K562 (cell line): ENCODE measurements around the gene ELOVL4. TPM values are rescaled to one million over a fixed set of nuclear protein-coding genes. Genes with fewer than 3 reads are reported as not detected.

Experiments used
- ATAC-seq: fragments of 200-7000 bp; cut with Tn5 transposase; 3 replicates; pipeline ENCODE4 v1.9.1; 2020; ENCODE audit warnings: moderate library complexity
- BruUV-seq: library from RNA; stranded (reverse); fragments of 400-500 nt; replicated peaks from 2 replicates; lab custom pipeline; 2021; lab: Mats Ljungman, UMichigan
- CTCF ChIA-PET: fragments of 300-600 bp; formaldehyde crosslinking; extraction: SDS; loops from one replicate; lab custom pipeline; 2021; ENCODE audit warnings: low intra/inter-chr PET ratio; lab: Yijun Ruan, JAX
- POLR2A ChIA-PET: fragments of 300-600, 350-650 bp; sonication (Branson Sonifier 250); formaldehyde crosslinking; extraction: SDS; loops from one replicate; lab custom pipeline; 2021; ENCODE audit warnings: antibody characterized with exemption, inconsistent platforms; lab: Yijun Ruan, JAX
- DNase-seq, 4 experiments: peaks; one replicate each; pipeline versions ENCODE4 v3.0.0 to v3.0.0-alpha.2; 2011 to 2018; ENCODE audit warnings: low spot score in 3 of 4, mixed read lengths in 3 of 4; ENCODE audit errors: extremely low read depth in 1 of 4
- FAIRE-seq: peaks from 2 replicates; lab custom pipeline; 2011; peaks lifted over from hg19 to GRCh38; lab: Jason Lieb, UNC
- H2AFZ ChIP-seq: 2 replicates; pipeline ENCODE4 v1.6.0; 2011; ENCODE audit warnings: low read depth, low read length, control low read depth, inconsistent platforms
- H3K27ac ChIP-seq: fragments of 200-600 bp; 3 replicates; pipeline ENCODE4 v1.8.0; 2011; ENCODE audit warnings: low read depth, mild to moderate bottlenecking, control low read depth, inconsistent platforms, low read length, moderate library complexity, mixed read lengths; ENCODE audit errors: extremely low read depth
- H3K27me3 ChIP-seq, 2 experiments: fragments of 300-600 bp in 1 of 2; 2 replicates in 1 of 2; 3 replicates in 1 of 2; pipeline versions ENCODE4 v1.6.0 to v1.8.0; 2011; ENCODE audit warnings: inconsistent platforms in 2 of 2, low read length in 2 of 2, mild to moderate bottlenecking in 1 of 2, mixed read lengths in 1 of 2, moderate library complexity in 1 of 2; ENCODE audit not compliant: control insufficient read depth in 2 of 2, insufficient read depth in 2 of 2
- H3K36me3 ChIP-seq: fragments of 300-600 bp; 3 replicates; pipeline ENCODE4 v1.8.0; 2011; ENCODE audit warnings: mild to moderate bottlenecking, low read length, inconsistent platforms; ENCODE audit not compliant: control insufficient read depth, insufficient read depth
- H3K4me1 ChIP-seq, 2 experiments: fragments of 200-600 bp in 1 of 2; replicated peaks in 1 of 2; 2 replicates in 1 of 2; 3 replicates in 1 of 2; pipeline versions ENCODE4 v1.5.1 to v1.8.0; 2011; ENCODE audit warnings: inconsistent platforms in 2 of 2, low read length in 2 of 2, mild to moderate bottlenecking in 1 of 2, mixed read lengths in 1 of 2, moderate library complexity in 1 of 2; ENCODE audit not compliant: control insufficient read depth in 2 of 2, insufficient read depth in 2 of 2
- H3K4me2 ChIP-seq: 2 replicates; pipeline ENCODE4 v1.6.1; 2011; ENCODE audit warnings: low read length, control low read depth, inconsistent platforms, mixed read lengths; ENCODE audit not compliant: insufficient read depth
- H3K4me3 ChIP-seq: fragments of 200-600 bp; sonication (generic), shearing (Covaris generic); 2 replicates; pipeline ENCODE4 v1.5.1; 2016; ENCODE audit warnings: control low read depth, inconsistent platforms
- H3K79me2 ChIP-seq: fragments of 200-600 bp; 3 replicates; pipeline ENCODE4 v1.8.0; 2011; ENCODE audit warnings: low read length, inconsistent platforms; ENCODE audit not compliant: control insufficient read depth, insufficient read depth
- H3K9ac ChIP-seq, 2 experiments: 2 replicates each; pipeline versions ENCODE4 v1.6.0 to v1.6.1; 2011; ENCODE audit warnings: low read depth in 2 of 2, low read length in 2 of 2, control low read depth in 1 of 2, inconsistent platforms in 1 of 2, mild to moderate bottlenecking in 1 of 2, mixed read lengths in 1 of 2; ENCODE audit not compliant: insufficient read depth in 1 of 2
- H3K9me1 ChIP-seq: one replicate; pipeline ENCODE4 v1.6.0; 2011; ENCODE audit warnings: inconsistent platforms, mild to moderate bottlenecking, low read length, moderate library complexity; ENCODE audit not compliant: control insufficient read depth, insufficient read depth
- H3K9me3 ChIP-seq: replicated peaks from 2 replicates; pipeline ENCODE4 v1.5.1; 2011; ENCODE audit warnings: low read depth, low read length, inconsistent platforms; ENCODE audit not compliant: control insufficient read depth, insufficient read depth
- H4K20me1 ChIP-seq: replicated peaks from 2 replicates; pipeline ENCODE4 v1.6.1; 2011; ENCODE audit warnings: low read length, inconsistent platforms, mixed read lengths; ENCODE audit not compliant: control insufficient read depth, insufficient read depth
- SRF ChIP-seq, 2 experiments: fragments of 250-450, 450-650 bp in 1 of 2; sonication (Bioruptor Pico) in 1 of 2; sonication (generic) in 1 of 2; formaldehyde crosslinking; IDR thresholded peaks; 2 replicates each; pipeline versions ENCODE4 v1.5.0 to v1.5.1; 2020 to 2022; ENCODE audit warnings: mild to moderate bottlenecking in 1 of 2, missing genetic modification reagents in 1 of 2
- TOE1 ChIP-seq, 2 experiments: fragments of 450-650 bp in 1 of 2; sonication (generic) in 1 of 2; formaldehyde crosslinking in 1 of 2; IDR thresholded peaks; 2 replicates each; pipeline versions ENCODE4 v1.7.1 to v1.8.0; 2016 to 2022; ENCODE audit warnings: borderline replicate concordance in 2 of 2, mild to moderate bottlenecking in 2 of 2, antibody characterized with exemption in 1 of 2, inconsistent platforms in 1 of 2, low read depth in 1 of 2, missing genetic modification reagents in 1 of 2, moderate library complexity in 1 of 2
- ZBTB17 ChIP-seq: fragments of 450-650 bp; formaldehyde crosslinking; IDR thresholded peaks from 2 replicates; pipeline ENCODE4 v1.4.0; 2020; ENCODE audit warnings: mild to moderate bottlenecking
- ZKSCAN1 ChIP-seq: fragments of 150-350 bp; IDR thresholded peaks from 2 replicates; pipeline ENCODE4 v1.6.1; 2016; ENCODE audit warnings: low read depth, low read length
- WGBS: fragments of 100-300 bp; shearing (Covaris generic); methylation state at CpG from one replicate; pipeline ENCODE4 v1.1.6; 2016; ENCODE audit warnings: low coverage, mixed read lengths; ENCODE audit not compliant: insufficient coverage; ENCODE audit errors: missing lambda C conversion rate; 5-methylcytosine and 5-hydroxymethylcytosine counted together
- in situ Hi-C: fragments of 300-500 bp; cut with MboI; formaldehyde crosslinking; loops from 4 replicates; pipeline ENCODE4 v1.15.0; 2018; ENCODE audit warnings: inconsistent platforms, mixed read lengths
- intact Hi-C: fragments of 100-400 bp; cut with micrococcal nuclease; formaldehyde crosslinking; loops from 2 replicates; pipeline ENCODE4 v1.14.2; 2022
- polyA plus RNA-seq, 8 experiments: library from polyadenylated mRNA; depleted of rRNA in 4 of 8; stranded (reverse) in 5 of 8; unstranded in 3 of 8; fragments of >200 nt; fragmentation: Nextera tagmentation in 2 of 8; fragmentation: Illumina TruSeq in 1 of 8; extraction: Ambion mirVana in 2 of 8; extraction: Trizol in 1 of 8; gene quantifications; 2 replicates each; pipeline versions ENCODE4 v1.2.1 to v1.2.3, GENCODE V29; 2011 to 2014; ENCODE audit warnings: inconsistent platforms in 1 of 8, missing spikeins in 1 of 8
- total RNA-seq, 7 experiments: library from RNA; depleted of rRNA in 6 of 7; stranded (reverse); fragments of >200 nt in 6 of 7; fragmentation: Illumina TruSeq in 2 of 7; extraction: Trizol in 2 of 7; gene quantifications; 2 replicates each; pipeline versions ENCODE4 v1.2.1 to v1.2.3, GENCODE V29; 2011 to 2021; ENCODE audit warnings: low replicate concordance in 1 of 7
- TF ChIP-seq, protein P1 (sequence below): sonication (generic); formaldehyde crosslinking; IDR thresholded peaks from 2 replicates; pipeline ENCODE4 v1.4.0; 2020; ENCODE audit warnings: mild to moderate bottlenecking, missing genetic modification reagents

The ELOVL4 gene
- total and polyA plus RNA-seq, 9 of the 15 experiments (the other 6 are each of a cell fraction or from before 2014, with no cell fraction given): not detected

DNA sequence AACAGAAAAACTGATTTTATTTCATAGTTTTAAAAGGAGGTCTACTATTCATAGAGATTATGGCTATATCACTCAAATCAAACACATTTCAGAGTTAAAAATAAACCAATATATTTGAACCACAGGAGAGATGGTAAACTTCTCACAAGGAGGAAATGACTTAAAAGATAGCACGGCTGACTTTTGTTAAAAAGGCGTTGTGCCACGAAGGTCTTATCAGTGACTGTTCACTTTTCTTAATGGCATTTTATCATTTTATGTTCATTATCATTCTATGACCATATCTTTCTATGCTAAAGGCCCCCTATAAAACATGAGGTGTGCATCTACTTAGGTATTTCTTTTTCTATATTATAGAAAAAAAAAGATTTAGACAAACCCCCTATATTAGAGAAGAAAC, 19.6 kb downstream of the ELOVL4 start (continued):
- TF ChIP-seq, protein P1, sequence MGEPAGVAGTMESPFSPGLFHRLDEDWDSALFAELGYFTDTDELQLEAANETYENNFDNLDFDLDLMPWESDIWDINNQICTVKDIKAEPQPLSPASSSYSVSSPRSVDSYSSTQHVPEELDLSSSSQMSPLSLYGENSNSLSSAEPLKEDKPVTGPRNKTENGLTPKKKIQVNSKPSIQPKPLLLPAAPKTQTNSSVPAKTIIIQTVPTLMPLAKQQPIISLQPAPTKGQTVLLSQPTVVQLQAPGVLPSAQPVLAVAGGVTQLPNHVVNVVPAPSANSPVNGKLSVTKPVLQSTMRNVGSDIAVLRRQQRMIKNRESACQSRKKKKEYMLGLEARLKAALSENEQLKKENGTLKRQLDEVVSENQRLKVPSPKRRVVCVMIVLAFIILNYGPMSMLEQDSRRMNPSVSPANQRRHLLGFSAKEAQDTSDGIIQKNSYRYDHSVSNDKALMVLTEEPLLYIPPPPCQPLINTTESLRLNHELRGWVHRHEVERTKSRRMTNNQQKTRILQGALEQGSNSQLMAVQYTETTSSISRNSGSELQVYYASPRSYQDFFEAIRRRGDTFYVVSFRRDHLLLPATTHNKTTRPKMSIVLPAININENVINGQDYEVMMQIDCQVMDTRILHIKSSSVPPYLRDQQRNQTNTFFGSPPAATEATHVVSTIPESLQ (CRISPR knock-in tag): no peak
- TF ChIP-seq ZKSCAN1 (no peak), SRF (CRISPR knock-in tag; IDR thresholded peaks at IDR 0.05) (no peak), ZBTB17 (no peak)

DNA sequence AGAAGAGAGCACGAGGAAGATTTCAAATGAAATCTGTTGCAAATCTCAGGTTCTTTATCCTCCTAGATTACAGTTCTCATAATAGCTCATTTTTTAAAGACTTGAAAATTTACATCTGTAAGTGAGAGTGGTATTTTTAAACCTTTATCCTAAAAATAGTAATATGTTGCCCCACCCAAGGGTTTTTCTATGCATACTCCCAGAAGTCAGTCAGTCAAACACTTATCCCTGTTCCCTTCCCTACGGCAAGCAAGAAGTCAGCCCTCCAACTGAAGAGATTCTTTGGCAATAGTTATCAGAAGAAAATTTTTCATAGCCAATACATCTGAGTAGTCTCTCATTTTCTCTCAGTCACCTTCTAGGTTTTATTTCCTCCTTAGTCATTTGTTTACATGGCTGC, 24.1 kb downstream of the ELOVL4 start:
- CTCF ChIA-PET: no interaction called here
- ATAC-seq (no peak), DNase-seq (no peak), FAIRE-seq (no peak)
- WGBS: 0% methylated on average over 2 of the region's 2 CpGs
- Histone ChIP-seq H3K9me1 (no peaks in the 10 kb centered on the region), H3K9ac (no peak overlapping the region), H2AFZ (no peak overlapping the region), H3K27ac (no peak overlapping the region), H3K9me3 (no peaks in the 10 kb centered on the region), H3K4me2 (no peak overlapping the region), H3K4me3 (no peak overlapping the region), H4K20me1 (no peaks in the 10 kb centered on the region), H3K36me3 (no peaks in the 10 kb centered on the region), H3K4me1 (no peaks in the 10 kb centered on the region), H3K27me3 (no peaks in the 10 kb centered on the region), H3K79me2 (no peaks in the 10 kb centered on the region)
- POLR2A ChIA-PET: no interaction called here
- intact Hi-C loops (no loop called here), in situ Hi-C loops (no loop called here)
- TF ChIP-seq TOE1 (IDR thresholded peaks at IDR 0.05; ENCODE audit: borderline replicate concordance): no peak
- TF ChIP-seq TOE1 (CRISPR knock-in tag; IDR thresholded peaks at IDR 0.05; ENCODE audit: borderline replicate concordance, low read depth): no peak
- BruUV-seq: no TSS peak
